Neuron (in vitro differentiated cells): ENCODE results near the gene KRTAP5-1.

Experiments used
- H2AFZ ChIP-seq: one replicate; pipeline ENCODE4 v1.6.1; 2013; ENCODE audit warnings: low read depth, mild to moderate bottlenecking, inconsistent platforms, low read length, moderate library complexity
- H3K27me3 ChIP-seq: one replicate; pipeline ENCODE4 v1.6.1; 2013; ENCODE audit warnings: low read length; ENCODE audit not compliant: insufficient read depth
- H3K36me3 ChIP-seq: one replicate; pipeline ENCODE4 v1.6.1; 2013; ENCODE audit warnings: low read length; ENCODE audit not compliant: insufficient read depth
- H3K4me1 ChIP-seq: one replicate; pipeline ENCODE4 v1.6.1; 2013; ENCODE audit warnings: low read length; ENCODE audit not compliant: insufficient read depth
- H3K4me3 ChIP-seq: 2 replicates; pipeline ENCODE4 v1.5.1; 2013; ENCODE audit warnings: mild to moderate bottlenecking, low read length, moderate library complexity
- H3K9me3 ChIP-seq: one replicate; pipeline ENCODE4 v1.6.1; 2013; ENCODE audit warnings: low read length

The KRTAP5-1 gene

DNA sequence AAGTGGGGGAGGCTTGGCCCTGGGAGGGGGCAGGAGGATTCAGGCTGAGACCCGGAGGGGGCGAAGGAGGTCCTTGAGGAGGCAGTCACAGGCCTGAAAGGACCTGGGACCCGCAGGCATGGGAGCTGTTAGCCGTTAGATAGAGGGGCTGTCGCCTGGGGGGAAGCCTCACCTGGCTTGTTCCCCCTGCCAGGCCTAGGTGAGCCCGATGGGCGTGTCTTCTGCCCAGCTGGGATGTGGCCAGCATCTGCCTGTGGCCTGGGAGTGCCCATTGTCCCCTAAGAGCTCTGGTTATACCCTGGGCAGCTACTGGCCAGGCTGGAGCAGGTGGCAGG lies 11.2 kb downstream of the KRTAP5-1 start:
- Histone ChIP-seq H3K36me3 (no peaks in the 10 kb centered on the region), H3K9me3 (peaks cover 4% of the 10 kb centered on the region), H3K4me3 (peak overlapping the region; percentile 38), H3K4me1 (peaks cover 15% of the 10 kb centered on the region), H2AFZ (no peak overlapping the region), H3K27me3 (peaks cover 40% of the 10 kb centered on the region)

DNA sequence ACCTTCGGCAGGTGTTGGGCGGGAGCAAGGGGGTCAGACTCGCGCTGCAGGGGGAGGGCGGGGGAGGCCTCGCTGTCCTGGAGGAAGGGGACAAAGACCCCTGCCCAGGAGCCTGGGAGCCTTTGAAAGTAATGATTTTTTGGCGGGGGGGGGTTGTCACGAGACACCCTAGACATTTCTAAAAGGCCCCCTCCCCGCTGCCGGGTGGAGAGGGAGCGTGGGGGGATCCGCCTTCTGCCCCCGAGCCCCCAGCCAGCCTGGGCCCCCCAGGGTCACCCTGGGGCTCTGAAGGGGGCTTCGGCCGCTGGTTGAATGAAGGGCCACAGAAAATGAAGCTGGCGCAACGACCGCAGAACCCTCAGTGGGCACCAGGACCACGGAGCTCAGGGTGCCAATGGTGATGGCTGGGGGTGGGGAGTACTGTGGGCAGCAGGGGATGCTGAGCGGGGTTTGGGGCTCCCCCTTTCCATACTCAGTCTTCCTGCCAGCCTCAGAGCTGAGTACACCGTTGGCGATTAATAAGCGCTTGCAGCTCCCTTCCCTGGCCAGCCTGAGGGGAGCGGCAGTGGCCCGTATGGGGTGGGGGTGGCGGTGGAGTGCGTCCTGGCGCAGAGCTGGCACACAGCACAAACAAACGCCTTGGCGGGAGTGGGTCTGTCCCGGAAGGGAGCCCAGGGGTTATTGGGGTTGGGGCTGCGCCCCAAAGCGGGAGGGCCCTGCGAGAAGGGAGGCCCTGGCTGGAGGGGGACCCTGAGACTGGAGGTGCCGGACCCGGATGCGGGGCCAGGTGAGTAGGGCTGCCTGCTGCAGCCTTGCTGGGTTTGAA lies 11.8 kb downstream of the KRTAP5-1 start:
- H3K27me3 ChIP-seq, result peaks cover 46% of the 10 kb centered on the region

DNA sequence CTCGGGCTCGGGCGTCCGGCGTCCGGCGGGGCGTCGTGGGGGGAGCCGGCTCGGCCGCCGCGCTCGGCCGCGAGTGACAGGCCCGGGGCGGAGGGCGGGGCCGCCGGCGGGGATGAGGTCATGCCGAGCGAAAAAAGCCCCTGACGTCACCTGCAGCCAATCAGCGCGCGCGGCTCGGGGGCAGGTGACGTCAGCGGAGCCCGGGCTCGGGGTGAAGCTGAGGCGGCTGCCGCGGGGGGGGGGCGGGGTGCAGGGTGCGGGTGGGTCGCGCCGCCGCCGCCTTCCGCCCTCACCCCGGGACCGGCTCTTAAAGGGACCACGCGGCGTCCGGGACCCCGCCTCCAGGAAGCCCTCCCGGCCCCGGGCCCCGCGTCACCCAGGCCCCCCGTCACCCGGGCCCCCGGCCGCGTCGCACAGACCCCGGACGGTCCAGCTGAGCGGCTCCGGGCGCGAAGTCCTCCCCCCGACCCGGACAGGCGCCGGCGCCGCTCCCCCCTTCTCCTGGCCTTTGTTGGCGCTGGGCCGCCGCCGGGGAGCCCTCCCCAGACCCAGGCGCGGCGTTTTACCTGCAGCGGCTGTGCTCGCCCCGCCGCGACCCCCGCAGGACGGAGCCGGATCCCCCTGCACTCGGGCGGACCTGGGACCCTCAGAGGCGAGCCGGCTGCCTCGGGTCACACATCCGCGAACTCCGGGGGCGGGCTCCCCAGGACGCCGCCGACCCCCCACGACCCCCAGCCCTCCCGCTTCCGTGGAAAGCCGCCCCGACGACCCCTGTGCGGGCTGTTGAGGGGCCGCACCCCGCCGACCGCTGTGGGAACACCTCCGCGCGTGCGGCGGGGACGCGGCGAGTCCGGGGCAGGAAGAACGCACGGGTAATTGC lies 12.6 kb downstream of the KRTAP5-1 start, which contains the start of gene DUSP8:
Gene DUSP8 (minus strand): TSS at position 75 of the 880 bp plus-strand sequence. CDS start 6,445 bp downstream, outside the sequence.
- H3K4me3 ChIP-seq, result peak within 1 kb of the TSS; percentile 46
- peaks cover 30% of the 10 kb centered on the region for H3K4me1 ChIP-seq
- no peaks in the 10 kb centered on the region for H3K9me3 ChIP-seq
- no peak within 1 kb of the TSS for H2AFZ ChIP-seq
- H3K27me3 ChIP-seq, result peaks cover 49% of the 10 kb centered on the region
- H3K36me3 ChIP-seq, result no peaks in the 10 kb centered on the region

More for the DNA sequence above, 11.8 kb downstream of the KRTAP5-1 start:
- Histone ChIP-seq H3K4me3 (peak overlapping the region; percentile 38), H3K4me1 (peaks cover 21% of the 10 kb centered on the region), H3K9me3 (no peaks in the 10 kb centered on the region), H2AFZ (no peak overlapping the region), H3K36me3 (no peaks in the 10 kb centered on the region)

DNA sequence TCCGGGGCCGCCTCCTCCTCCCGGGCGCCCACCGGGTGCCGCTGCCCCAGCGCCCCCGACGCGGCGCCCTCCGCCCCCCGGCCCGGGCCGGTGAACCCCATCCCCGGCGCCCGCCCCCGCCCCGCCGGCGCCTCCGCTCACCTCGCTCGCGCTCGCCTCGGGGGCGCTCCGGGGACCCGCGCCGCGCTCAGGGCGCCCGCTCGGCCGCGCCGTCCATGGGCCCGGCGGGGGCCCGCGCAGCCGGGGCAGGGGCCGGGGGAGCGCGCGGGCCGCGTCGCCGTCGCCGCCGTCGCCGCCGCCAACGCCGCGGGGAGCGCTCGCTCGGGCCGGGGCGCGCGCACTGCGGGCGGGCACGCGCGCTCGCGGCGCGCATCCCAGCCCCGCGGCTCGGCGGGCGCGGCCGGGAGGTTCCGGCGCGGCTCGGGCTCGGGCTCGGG lies 13.3 kb downstream of the KRTAP5-1 start:
- H3K9me3 ChIP-seq, result no peaks in the 10 kb centered on the region
- H3K36me3 ChIP-seq, result no peaks in the 10 kb centered on the region
- H3K27me3 ChIP-seq, result peaks cover 55% of the 10 kb centered on the region
- H3K4me3 ChIP-seq, result peak overlapping the region; percentile 46
- H2AFZ ChIP-seq, result no peak overlapping the region
- peaks cover 32% of the 10 kb centered on the region for H3K4me1 ChIP-seq

DNA sequence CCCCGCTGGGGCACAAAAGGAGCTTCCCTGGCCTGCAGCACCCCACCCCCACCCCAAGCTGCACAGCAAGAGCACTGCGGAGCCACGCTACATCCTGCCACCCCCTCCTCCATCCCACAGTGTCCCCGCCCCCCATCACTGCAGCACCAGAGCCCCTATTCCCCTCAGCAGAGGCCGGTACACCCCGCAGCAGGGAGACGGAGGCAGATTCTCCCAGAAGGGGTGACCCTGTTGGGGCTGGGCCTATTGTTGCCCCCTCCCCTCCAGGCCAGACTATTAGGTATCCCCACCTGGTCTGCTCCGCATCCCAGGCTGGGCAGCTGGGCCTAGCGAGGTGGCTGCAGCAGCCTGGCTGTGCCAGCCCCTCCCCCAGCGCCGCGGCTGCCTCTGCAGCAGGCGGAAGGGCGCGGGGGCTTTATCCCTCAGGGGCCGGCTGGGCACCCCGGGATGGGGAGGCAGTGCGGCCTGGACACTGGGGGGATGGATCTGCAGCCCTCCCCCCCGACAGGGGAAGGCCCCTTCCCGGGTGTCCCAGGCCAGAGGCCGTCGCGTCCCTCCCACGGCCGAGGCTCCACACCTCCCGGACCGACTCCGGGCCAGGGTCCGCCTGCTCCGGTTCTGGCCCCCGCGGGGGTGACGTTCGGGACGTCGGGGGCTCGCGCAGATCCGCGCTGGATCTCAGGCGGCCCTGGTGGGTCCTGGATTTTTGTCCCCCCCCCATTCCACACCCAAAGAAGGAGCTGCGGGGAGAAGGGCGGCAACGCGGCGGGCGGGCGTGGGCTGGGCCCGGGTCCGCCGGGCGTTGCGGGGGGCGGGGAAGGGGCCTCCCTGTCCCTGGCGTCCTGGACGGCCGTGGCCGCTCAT lies 14.0 kb downstream of the KRTAP5-1 start:
- no peak overlapping the region for H2AFZ ChIP-seq
- H3K4me3 ChIP-seq, result peak overlapping the region; percentile 46
- no peaks in the 10 kb centered on the region for H3K36me3 ChIP-seq
- peaks cover 60% of the 10 kb centered on the region for H3K27me3 ChIP-seq
- peaks cover 32% of the 10 kb centered on the region for H3K4me1 ChIP-seq
- no peaks in the 10 kb centered on the region for H3K9me3 ChIP-seq

DNA sequence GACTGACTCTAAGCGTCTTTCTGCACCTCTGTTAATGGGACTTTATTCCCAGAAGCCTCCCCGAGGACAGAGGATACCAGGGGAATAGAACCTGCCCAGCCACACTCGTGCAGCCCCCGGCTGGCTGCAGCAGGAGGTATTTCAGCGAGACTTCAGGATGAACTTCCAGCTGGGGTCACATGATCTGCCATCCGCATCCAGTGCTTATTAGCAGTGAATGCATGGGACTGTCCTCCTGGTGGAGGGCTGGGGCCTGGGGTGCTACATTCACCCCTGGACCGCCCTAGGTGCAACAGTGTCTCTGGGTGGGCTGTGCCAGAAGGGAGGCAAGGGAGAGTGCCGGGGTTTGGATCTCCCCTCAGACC lies 14.6 kb downstream of the KRTAP5-1 start:
- no peak overlapping the region for H2AFZ ChIP-seq
- H3K9me3 ChIP-seq, result no peaks in the 10 kb centered on the region
- peaks cover 32% of the 10 kb centered on the region for H3K4me1 ChIP-seq
- peaks cover 64% of the 10 kb centered on the region for H3K27me3 ChIP-seq
- no peaks in the 10 kb centered on the region for H3K36me3 ChIP-seq
- H3K4me3 ChIP-seq, result peak overlapping the region; percentile 46

DNA sequence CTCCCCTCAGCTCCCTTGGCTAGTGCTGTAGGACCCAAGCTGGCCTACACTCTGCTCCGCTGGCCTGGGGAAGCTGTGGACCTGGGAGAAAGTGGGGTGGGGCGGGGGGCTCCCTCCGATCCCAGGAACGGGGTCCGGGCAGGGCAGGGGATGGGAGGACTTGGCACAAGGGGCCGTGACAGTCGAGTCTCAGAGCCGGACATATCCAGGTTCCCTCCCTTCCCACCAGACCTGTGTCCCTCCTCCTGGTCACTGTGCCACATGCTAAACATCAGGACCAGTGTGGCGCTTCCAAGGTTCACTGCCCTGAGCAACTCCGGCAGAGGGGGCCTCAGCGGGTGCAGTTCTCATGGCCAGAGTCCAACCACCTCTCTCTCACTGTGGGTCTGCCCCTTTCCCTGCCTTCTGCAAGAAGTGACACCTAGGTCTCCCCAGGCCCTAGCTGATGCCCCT lies 15.1 kb downstream of the KRTAP5-1 start:
- Histone ChIP-seq H2AFZ (no peak overlapping the region), H3K9me3 (no peaks in the 10 kb centered on the region), H3K27me3 (peaks cover 64% of the 10 kb centered on the region), H3K4me1 (peaks cover 32% of the 10 kb centered on the region), H3K4me3 (peak overlapping the region; percentile 11), H3K36me3 (no peaks in the 10 kb centered on the region)

DNA sequence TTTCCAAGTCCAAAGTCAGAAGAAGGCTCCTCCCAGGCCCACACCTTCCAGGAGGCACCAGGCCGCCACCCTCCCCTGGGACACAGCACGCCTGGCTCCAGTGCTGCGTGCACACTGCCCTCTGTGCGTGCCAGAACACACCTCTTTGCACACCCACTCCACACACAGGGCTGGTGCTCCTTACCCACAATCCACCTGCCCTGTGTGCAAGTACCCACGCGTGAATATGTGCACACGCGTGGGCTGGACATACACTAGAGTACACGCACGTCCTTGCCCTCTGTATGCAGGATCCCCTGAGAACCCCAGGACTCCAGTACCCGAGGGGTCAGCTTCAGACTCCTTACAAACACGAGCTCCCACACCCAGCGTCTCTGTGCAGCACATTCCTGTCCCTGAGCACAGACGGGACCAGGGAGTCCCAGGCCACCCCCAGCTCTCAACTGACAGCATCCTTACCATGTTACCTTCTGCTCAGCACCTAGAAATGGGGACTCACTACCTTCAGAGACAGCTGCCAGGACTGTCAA lies 15.8 kb downstream of the KRTAP5-1 start:
- Histone ChIP-seq H2AFZ (no peak overlapping the region), H3K36me3 (no peaks in the 10 kb centered on the region), H3K4me1 (peaks cover 32% of the 10 kb centered on the region), H3K9me3 (no peaks in the 10 kb centered on the region), H3K4me3 (no peak overlapping the region), H3K27me3 (peaks cover 63% of the 10 kb centered on the region)

DNA sequence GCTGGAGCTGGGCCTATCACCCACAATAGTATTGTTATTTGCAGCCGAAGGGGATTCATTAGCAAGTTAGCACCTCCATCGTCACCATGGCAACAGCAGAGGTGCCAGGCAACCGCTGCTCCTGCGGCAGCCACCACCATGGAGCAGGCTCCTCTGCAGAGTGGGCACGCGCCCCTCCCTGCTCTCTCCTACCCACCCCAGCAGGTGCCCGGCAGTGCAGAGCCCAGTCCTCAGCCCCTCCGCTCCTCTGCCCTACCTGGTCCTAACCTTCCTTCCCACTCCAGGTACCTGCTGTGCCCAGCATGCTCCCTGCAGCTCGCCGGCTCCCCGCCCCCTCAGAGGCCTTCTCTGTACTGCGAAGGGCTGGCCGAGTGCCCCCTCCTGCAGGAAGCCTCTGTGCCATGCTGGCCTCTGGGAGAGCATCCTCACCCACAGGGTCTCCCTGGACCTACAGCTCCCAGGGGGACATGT lies 16.6 kb downstream of the KRTAP5-1 start:
- Histone ChIP-seq H3K36me3 (no peaks in the 10 kb centered on the region), H3K4me3 (no peak overlapping the region), H3K27me3 (peaks cover 60% of the 10 kb centered on the region), H2AFZ (no peak overlapping the region), H3K9me3 (no peaks in the 10 kb centered on the region), H3K4me1 (peaks cover 37% of the 10 kb centered on the region)

DNA sequence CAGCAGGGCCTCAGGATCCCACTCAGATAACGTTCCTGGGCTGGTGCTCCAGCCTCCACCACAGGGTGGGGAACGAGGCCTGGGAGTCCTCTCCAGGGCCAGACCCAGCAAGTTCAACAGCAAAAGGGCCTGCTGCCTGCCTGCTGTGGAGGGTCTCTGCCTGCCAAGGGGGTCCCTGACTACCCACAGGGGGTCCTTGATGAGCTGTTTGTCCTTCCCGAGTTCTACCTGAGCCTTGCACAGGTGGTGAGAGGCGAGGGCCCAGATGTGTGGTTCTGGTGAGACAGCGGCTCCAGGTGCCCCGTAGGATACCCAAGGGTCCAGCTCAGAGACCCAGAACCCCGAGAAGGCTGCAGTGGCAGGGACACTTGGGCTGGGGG lies 17.4 kb downstream of the KRTAP5-1 start:
- Histone ChIP-seq H2AFZ (no peak overlapping the region), H3K4me3 (no peak overlapping the region), H3K4me1 (peaks cover 42% of the 10 kb centered on the region), H3K36me3 (no peaks in the 10 kb centered on the region), H3K9me3 (no peaks in the 10 kb centered on the region), H3K27me3 (peaks cover 57% of the 10 kb centered on the region)

DNA sequence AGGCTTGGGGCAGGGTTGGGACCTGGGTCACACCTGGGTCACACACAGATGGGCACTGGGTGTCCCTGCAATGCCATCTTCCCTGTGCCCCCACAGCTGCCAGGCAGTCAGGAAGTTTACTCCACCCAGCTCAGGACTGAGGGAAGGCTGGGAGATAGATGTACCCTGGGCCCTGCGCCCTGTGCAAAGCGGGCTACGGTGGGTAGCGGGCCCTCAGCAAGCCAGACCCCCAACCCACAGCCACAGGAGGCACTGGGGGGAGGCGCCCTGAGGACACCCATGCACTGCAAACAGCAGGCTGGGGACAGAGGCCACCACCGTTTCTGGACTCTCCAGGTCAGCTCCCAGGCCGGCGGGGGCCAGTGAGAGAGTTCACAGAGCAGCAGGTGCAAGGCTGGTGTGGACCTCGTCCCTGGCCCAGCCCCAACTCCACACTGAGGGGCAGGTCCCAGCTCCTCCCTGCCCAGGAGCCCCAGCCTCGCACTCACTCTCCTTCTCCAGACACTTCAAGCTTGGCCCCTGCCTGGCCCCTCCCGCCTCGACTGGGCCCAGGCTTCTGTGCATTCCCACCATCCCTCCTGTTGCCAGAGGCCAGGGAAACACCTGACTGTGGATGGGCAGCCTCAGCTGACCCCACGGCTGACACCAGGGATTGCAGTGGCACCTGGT lies 17.9 kb downstream of the KRTAP5-1 start:
- no peaks in the 10 kb centered on the region for H3K9me3 ChIP-seq
- H3K4me1 ChIP-seq, result peaks cover 42% of the 10 kb centered on the region
- H3K36me3 ChIP-seq, result no peaks in the 10 kb centered on the region
- H3K4me3 ChIP-seq, result no peak overlapping the region
- no peak overlapping the region for H2AFZ ChIP-seq
- H3K27me3 ChIP-seq, result peaks cover 60% of the 10 kb centered on the region
